Esophagus (tissue), 2 donors: ENCODE results near the gene NOS1. TPM values are rescaled to one million over a fixed set of nuclear protein-coding genes. Genes with fewer than 3 reads are reported as not detected.

ENCODE experiments used
- H3K27ac ChIP-seq, 2 donors: one replicate each; pipeline ENCODE4 v1.5.1; 2013; ENCODE audit warnings: low read depth in 2 of 2, mild to moderate bottlenecking in 2 of 2, inconsistent platforms in 1 of 2, low read length in 1 of 2, moderate library complexity in 1 of 2
- H3K27me3 ChIP-seq, 2 donors: one replicate each; pipeline ENCODE4 v1.6.1; 2013; ENCODE audit warnings: low read length in 2 of 2, control low read depth in 1 of 2, mild to moderate bottlenecking in 1 of 2; ENCODE audit not compliant: insufficient read depth in 2 of 2, control insufficient read depth in 1 of 2
- H3K36me3 ChIP-seq, 2 donors: one replicate each; pipeline ENCODE4 v1.6.1; 2013; ENCODE audit warnings: low read length in 1 of 2; ENCODE audit not compliant: control insufficient read depth in 2 of 2, insufficient read depth in 2 of 2
- H3K4me1 ChIP-seq, 2 donors: one replicate each; pipeline ENCODE4 v1.6.1; 2013; ENCODE audit warnings: low read length in 1 of 2; ENCODE audit not compliant: control insufficient read depth in 2 of 2, insufficient read depth in 2 of 2
- H3K4me3 ChIP-seq, 2 donors: one replicate each; pipeline ENCODE4 v1.5.1; 2013; ENCODE audit warnings: low read length in 2 of 2, mild to moderate bottlenecking in 2 of 2, low read depth in 1 of 2, moderate library complexity in 1 of 2
- H3K9me3 ChIP-seq, 2 donors: one replicate each; pipeline ENCODE4 v1.6.1; 2013; ENCODE audit warnings: mild to moderate bottlenecking in 2 of 2, low read depth in 1 of 2, low read length in 1 of 2, moderate library complexity in 1 of 2; ENCODE audit not compliant: control insufficient read depth in 2 of 2, insufficient read depth in 1 of 2
- WGBS, 2 donors: extraction: QIAGEN DNeasy Blood & Tissue Kit; methylation state at CpG; one replicate each; pipeline ENCODE4 v1.1.7; 2013; 5-methylcytosine and 5-hydroxymethylcytosine counted together
- polyA plus RNA-seq, 2 donors: library from polyadenylated mRNA; stranded (reverse); fragments of 200-250 nt; gene quantifications; one replicate each; pipeline ENCODE4 v1.2.3, GENCODE V29; 2013
- donor health status: healthy with polysubstance abuse.
- donor health status: Bipolar disorder and iron deficiency.

The NOS1 gene
- polyA plus RNA-seq, 2 donors, result 0.32 to 0.35 TPM

GRCh38 chr12:117356048-117356447 is 5.4 kb downstream of the NOS1 start:
- no peak overlapping the region for H3K4me3 ChIP-seq
- 15 to 36% methylated on average over 1 of the region's 1 CpG for WGBS, 2 donors
- no peaks in the 10 kb centered on the region for H3K36me3 ChIP-seq
- H3K27me3 ChIP-seq, result peaks cover 0 to 10% of the 10 kb centered on the region in 2 donors
- peaks cover 0 to 2% of the 10 kb centered on the region in 2 donors for H3K4me1 ChIP-seq
- no peak overlapping the region for H3K27ac ChIP-seq
- no peaks in the 10 kb centered on the region for H3K9me3 ChIP-seq

DNA sequence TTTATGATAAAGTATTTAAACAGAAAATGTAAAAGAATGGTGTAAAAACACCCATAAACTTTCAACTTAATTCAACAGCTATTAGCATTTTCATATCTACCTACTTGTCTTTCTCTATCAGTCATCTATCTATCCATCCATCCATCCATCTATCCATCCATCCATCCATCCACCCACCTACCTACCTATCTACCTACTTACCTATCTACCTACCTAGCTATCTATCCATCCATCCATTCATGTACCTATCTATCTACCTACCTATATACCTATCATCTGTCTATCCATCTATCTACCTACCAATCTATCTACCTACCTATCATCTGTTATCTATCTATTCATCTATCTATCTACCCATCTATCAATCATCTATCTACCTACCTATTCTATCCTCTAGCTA is 8.5 kb downstream of the NOS1 start:
- no peaks in the 10 kb centered on the region for H3K9me3 ChIP-seq
- peaks cover 0 to 2% of the 10 kb centered on the region in 2 donors for H3K4me1 ChIP-seq
- H3K27me3 ChIP-seq, result no peaks in the 10 kb centered on the region
- H3K4me3 ChIP-seq, result no peak overlapping the region
- no peak overlapping the region for H3K27ac ChIP-seq
- no peaks in the 10 kb centered on the region for H3K36me3 ChIP-seq

DNA sequence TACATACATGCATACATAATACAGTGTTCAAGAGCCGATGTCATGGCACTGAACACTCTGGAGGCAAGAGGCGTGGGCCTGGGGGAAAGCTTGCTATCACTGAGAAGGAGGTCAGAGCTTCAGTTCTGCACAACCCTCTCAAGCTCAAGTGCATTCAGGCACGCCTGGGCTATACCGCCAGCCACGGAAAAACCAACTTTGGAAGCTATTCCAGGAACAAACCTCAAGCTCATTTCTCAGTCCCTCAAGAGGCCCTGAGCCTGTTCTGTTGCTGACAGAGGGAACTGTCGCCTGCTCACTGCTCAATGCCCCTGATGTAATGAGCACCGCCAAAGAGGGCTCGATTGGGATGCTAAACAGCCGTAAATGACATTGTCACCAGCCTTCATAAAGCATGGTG is 9.2 kb downstream of the NOS1 start:
- H3K4me3 ChIP-seq, result no peak overlapping the region
- H3K4me1 ChIP-seq, result peaks cover 0 to 2% of the 10 kb centered on the region in 2 donors
- no peaks in the 10 kb centered on the region for H3K27me3 ChIP-seq
- H3K36me3 ChIP-seq, result no peaks in the 10 kb centered on the region
- 63 to 67% methylated on average over 9 of the region's 9 CpGs for WGBS, 2 donors
- H3K9me3 ChIP-seq, result no peaks in the 10 kb centered on the region
- H3K27ac ChIP-seq, result no peak overlapping the region

DNA sequence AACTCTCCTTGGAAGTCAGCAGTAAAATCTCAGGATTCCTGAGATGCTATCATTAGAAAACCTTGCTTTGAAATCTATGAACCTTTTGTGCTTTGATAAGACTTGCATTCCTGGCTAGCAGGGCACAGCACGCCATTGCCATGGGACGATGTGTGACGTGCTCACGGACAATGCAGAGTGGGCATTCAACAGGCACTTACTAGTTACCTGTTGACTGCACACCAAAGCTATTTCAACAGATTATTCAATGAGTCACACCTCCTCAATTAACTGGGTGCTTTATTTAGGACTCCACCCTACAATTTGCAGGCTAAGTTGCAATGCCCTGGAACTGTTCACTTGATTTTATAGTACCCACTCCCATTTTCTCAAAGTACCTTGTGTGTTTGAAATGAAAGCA is 11.3 kb downstream of the NOS1 start:
- H3K4me1 ChIP-seq, result peaks cover 0 to 2% of the 10 kb centered on the region in 2 donors
- no peaks in the 10 kb centered on the region for H3K9me3 ChIP-seq
- H3K27me3 ChIP-seq, result no peaks in the 10 kb centered on the region
- no peak overlapping the region for H3K4me3 ChIP-seq
- H3K27ac ChIP-seq, result peak overlapping the region in 1 of 2 donors; percentile 68
- WGBS, 2 donors, result 58 to 66% methylated on average over 4 of the region's 4 CpGs
- H3K36me3 ChIP-seq, result no peaks in the 10 kb centered on the region

DNA sequence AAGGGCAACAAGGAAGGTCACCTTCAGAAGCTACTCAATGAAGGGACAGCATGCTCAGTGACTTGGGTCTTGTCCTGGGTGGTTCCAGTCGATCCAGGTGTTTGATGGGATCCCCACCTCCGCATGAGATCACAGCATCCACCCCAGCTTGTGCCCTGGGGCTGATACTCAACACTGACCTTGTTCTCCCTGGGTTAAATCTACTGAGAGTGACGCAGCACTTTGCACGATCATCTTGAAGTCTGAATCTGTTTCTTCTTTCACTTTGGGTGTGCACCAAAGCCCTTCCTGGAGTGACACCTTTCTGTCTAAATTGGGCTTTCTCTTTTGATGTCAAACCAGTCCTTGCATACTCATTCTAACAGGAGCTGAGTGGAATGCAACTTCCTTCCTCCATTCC is 13.8 kb downstream of the NOS1 start:
- Histone ChIP-seq H3K4me3 (no peak overlapping the region), H3K9me3 (no peaks in the 10 kb centered on the region), H3K27ac (peak overlapping the region in 1 of 2 donors; percentile 64), H3K4me1 (peaks cover 0 to 2% of the 10 kb centered on the region in 2 donors), H3K36me3 (no peaks in the 10 kb centered on the region), H3K27me3 (no peaks in the 10 kb centered on the region)
- 31 to 44% methylated on average over 4 of the region's 4 CpGs for WGBS, 2 donors

DNA sequence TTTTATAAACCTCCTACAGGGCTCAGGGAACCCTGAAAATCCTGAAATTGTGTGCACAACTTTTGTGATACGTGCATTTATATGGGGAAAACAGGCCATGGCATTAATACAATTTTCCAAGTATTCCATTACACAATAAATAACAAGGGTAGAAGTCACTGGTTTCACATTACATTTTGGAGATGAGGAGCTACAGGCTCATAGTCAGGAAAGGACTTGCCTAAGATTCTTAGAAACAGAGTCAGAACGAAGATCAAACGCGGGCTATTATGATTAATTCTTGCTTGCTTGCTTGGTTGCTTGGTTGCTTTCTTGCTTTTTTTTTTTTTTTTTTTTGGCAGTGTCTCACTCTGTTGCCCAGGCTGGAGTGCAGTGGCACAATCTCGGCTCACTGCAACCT is 16.7 kb downstream of the NOS1 start:
- Histone ChIP-seq H3K36me3 (no peaks in the 10 kb centered on the region), H3K27me3 (no peaks in the 10 kb centered on the region), H3K27ac (no peak overlapping the region), H3K9me3 (peaks cover 0 to 3% of the 10 kb centered on the region in 2 donors), H3K4me3 (no peak overlapping the region), H3K4me1 (no peaks in the 10 kb centered on the region)
- WGBS, 2 donors, result 47 to 59% methylated on average over 5 of the region's 5 CpGs

DNA sequence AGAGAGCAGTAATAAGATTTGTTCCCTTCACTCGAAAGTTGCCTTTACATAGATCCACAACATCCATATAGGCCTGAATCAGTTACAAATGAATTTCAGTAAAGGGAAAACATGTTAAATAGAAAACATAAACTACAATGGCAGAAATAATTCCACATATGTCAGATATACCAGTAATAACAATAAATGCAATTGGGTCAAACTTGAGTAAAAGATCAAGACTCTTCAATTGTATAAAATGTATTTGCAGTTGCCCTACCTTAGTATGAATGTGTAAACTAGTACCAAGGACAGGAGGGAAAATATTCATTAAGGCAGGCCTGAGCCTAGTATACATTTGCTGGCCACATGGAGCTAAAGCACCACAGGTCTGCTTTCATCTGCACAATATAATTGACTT is 17.6 kb downstream of the NOS1 start:
- Histone ChIP-seq H3K9me3 (peaks cover 0 to 3% of the 10 kb centered on the region in 2 donors), H3K4me3 (no peak overlapping the region), H3K4me1 (no peaks in the 10 kb centered on the region), H3K27me3 (no peaks in the 10 kb centered on the region), H3K27ac (no peak overlapping the region), H3K36me3 (no peaks in the 10 kb centered on the region)
- 89 to 91% methylated on average over 1 of the region's 1 CpG for WGBS, 2 donors

DNA sequence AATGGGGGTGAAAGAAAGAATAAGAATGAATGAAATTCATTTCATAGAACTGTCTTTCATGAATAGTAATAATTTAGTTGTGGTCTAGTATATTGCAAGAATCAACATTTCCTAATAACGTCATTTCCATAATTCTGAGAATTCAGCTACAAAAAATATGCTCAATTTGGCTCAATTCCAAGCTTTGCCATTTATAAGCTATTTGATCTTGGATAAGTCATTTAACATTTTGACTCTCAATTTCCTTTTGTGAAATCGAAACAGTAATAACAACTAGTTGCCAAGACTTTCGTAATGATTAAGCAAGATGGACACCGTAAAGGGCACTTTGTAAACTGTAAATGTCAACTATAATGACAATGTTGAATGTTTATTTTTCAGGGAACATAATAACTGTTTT is 18.1 kb downstream of the NOS1 start:
- Histone ChIP-seq H3K27ac (no peak overlapping the region), H3K27me3 (no peaks in the 10 kb centered on the region), H3K36me3 (no peaks in the 10 kb centered on the region), H3K4me1 (no peaks in the 10 kb centered on the region), H3K9me3 (peaks cover 0 to 3% of the 10 kb centered on the region in 2 donors), H3K4me3 (no peak overlapping the region)
- WGBS, 2 donors, result 28 to 32% methylated on average over 4 of the region's 4 CpGs

- 17 to 20% methylated on average over 2 of the region's 2 CpGs for WGBS, 2 donors
- Histone ChIP-seq H3K27me3 (no peaks in the 10 kb centered on the region), H3K4me1 (no peaks in the 10 kb centered on the region), H3K27ac (no peak overlapping the region), H3K4me3 (no peak overlapping the region), H3K36me3 (no peaks in the 10 kb centered on the region), H3K9me3 (peaks cover 0 to 3% of the 10 kb centered on the region in 2 donors)
Observed at GRCh38 chr12:117342682-117343081, 18.7 kb downstream of the NOS1 start.

- WGBS, 2 donors, result 83 to 85% methylated on average over 4 of the region's 4 CpGs
- no peak overlapping the region for H3K4me3 ChIP-seq
- no peaks in the 10 kb centered on the region for H3K4me1 ChIP-seq
- peaks cover 0 to 3% of the 10 kb centered on the region in 2 donors for H3K9me3 ChIP-seq
- H3K27ac ChIP-seq, result no peak overlapping the region
- no peaks in the 10 kb centered on the region for H3K36me3 ChIP-seq
- H3K27me3 ChIP-seq, result no peaks in the 10 kb centered on the region
Observed at GRCh38 chr12:117342247-117342646, 19.2 kb downstream of the NOS1 start.
